GM18870 (cell line): ENCODE results near the gene TSPAN16.

ENCODE experiments used
- ATAC-seq: cut with Tn5 transposase; IDR thresholded peaks from one replicate; pipeline ENCODE4 v1.9.1; 2021; ENCODE audit warnings: moderate library complexity; ENCODE audit not compliant: unreplicated experiment

The TSPAN16 gene, protein sequence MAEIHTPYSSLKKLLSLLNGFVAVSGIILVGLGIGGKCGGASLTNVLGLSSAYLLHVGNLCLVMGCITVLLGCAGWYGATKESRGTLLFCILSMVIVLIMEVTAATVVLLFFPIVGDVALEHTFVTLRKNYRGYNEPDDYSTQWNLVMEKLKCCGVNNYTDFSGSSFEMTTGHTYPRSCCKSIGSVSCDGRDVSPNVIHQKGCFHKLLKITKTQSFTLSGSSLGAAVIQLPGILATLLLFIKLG

DNA sequence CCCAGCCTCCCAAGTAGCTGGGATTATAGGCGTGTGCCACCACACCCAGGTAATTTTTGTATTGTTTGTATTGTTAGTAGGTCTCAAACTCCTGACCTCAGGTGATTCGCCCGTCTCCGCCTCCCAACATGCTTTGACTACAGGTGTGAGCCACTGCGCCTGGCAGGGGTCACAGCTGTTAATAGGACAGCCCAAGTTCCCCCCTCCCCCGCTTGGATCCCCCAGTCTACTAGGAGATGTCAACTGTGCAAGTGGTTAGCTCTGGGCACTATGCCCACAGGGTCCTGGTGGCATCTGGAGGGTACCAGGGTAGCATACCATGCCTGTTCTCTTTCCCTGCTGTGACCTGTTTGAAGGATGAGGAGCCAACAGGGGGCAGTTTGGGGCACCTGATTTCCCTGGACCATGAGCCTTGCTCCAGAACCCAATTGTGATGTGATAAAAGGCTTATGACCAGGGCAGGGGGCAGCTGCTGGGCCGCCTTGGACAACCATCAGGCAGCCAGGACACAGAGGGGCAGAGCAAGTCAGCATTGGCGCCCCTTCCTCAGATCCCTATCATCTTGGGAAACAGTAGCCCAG, at the start of gene TSPAN16:
TSPAN16 (plus strand) TSS at position 496 of the 581 bp plus-strand sequence. CDS start 138 bp downstream, outside the sequence.
- no peak for ATAC-seq

DNA sequence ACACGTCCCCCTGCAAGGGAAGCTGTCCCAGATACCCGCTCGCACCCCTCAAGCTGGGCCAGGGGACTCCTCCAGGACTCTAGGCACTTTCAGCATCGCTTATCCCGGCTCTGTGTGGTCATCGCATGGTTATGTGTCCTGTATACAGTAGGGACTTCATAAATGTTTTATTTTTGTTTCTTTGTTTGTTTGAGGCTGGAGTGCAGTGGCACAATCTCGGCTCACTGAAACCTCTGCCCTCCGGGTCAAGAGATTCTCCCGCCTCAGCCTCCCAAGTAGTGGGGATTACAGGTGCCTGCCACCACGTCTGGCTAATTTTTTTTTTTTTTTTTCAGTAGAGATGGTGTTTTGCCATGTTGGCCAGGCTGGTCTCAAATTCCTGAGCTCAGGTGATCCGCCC, 49.0 kb upstream of the TSPAN16 start:
- no peak for ATAC-seq

DNA sequence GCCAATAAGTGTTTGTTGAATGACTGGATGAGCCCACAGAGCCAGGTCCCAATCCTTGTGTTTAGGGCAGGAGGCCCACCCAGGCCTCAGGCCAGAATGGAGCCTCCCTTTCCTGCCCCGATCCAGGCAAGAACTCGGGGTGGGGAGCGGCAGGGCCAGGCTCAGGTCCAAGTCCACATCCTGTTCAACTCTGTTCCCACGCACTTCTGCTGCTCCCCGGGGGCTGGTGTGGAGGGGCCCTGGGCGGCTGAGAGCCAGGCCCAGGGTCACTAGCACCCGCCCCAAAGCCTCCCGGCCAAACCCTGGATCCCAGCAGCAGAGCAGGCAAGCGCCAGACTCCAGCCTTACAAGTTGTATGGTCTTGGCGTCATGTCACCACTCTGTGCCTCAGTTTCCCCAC, 48.6 kb upstream of the TSPAN16 start:
- no peak for ATAC-seq

DNA sequence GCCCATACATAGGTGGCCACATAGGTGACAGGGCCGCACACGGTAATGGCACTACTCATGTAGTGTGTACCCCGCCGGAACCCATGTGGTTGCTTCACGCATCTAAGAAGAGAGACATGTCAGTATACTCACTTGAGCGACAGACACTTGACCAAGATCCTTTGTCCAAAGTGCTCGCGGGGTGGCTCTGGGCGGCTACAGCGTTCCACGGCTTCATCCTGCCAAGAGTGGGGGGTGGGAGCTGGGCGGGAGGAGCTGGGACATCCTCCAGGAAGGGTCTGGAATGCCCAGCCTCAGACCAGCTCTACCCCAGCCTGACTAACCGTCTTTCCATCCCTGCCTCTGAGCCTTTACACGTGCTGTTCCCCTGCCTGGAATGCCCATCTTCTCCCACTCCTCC, 48.0 kb upstream of the TSPAN16 start:
- ATAC-seq: no peak

DNA sequence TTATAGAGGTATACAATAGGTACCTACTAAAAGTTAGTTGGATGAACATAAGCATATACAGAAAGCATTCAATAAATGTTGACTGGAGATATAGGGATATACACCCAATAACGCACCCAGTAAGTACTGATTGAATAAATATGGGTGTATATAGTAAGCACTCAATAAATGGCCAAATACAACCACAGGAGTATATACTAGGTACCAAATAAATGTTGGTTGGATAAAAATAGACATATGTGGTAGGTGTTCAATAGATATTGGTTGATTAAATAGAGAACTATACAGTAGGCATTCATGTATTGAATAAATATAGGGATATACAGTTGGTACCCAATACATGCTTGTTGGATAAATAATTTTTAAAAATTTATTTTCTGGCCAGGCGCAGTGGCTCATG, 47.1 kb upstream of the TSPAN16 start:
- ATAC-seq: no peak

DNA sequence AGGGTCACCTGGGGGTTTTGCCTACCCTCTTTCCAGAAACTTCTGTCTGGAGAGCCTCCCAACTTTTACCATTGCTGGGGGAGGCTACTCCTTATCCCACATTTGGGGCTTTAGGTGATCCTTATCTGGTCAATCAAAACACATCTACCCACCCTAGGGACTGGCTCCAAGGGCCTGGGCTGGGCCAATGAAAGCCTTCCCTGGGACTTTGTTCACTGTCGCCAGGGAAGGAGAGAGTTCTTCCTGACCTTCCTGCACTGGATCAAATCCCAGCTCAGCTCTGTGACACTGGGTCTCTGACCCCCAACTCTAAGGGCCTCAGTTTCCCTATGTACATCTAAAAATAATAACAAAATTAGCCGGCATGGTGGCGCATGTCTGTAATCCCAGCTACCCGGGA, 44.7 kb upstream of the TSPAN16 start:
- ATAC-seq: no peak

DNA sequence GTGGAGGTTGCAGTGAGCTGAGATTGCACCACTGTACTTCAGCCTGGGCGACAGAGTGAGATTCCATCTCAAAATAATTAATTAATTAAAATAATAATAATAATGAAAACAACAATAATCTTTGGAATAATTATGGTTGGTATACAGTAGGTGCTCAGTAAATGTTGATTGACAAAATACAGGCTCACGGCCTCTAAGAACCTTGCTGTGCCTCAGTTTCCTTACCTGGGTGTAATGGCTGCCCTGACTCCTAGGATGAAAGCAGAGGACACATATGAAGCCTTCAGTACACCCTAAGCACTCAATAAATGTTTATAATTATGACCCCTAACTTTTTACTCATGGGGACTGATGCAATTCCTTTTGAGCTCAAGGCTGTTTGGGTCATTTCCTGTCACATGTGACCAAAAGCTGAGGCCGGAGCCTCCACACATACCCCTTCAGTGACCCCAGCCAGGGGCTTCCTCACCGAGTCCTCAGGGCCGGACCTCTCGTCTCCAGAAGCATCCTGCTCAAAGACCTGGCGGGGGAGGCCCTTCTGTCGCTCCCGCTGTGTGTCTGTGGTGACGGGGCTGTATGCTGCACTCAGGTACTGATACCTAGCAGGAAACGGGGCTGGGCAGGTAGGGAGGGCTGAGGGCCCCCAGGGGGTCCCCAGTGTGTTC, 44.2 kb upstream of the TSPAN16 start:
- ATAC-seq: no peak

DNA sequence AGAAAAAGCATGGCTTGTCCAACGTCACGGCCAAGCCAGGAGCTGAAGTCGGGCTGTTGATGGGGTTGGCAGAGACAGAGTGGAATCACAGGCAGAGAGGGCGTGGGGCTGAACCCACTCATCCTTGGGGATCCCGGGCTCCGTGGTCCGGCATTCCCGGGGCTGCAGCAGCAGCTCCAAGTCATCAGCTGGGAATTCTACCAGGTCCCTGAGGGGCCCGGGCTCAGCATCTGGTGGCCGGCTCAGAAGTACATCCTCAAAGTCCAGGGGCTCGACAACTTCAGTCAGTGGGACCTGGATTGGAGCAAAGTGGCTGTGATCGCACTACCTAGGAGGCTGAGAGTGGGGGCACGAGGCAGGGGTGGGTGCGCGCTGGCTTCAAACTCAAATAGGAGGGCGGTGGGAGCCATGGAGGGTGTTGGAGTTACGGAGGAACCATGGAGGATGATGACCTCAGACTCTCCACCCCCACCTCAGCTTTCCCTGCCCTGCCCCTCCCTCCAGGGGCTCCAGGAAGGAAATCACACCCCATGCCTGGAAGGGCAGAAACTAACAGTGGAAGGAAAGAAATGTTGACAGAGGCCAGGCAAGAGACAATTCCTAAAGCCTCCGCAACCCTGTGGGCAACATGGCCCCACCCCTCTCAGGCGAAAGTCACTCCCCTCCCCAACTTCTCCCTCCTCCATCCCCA, 43.1 kb upstream of the TSPAN16 start:
- ATAC-seq: no peak

DNA sequence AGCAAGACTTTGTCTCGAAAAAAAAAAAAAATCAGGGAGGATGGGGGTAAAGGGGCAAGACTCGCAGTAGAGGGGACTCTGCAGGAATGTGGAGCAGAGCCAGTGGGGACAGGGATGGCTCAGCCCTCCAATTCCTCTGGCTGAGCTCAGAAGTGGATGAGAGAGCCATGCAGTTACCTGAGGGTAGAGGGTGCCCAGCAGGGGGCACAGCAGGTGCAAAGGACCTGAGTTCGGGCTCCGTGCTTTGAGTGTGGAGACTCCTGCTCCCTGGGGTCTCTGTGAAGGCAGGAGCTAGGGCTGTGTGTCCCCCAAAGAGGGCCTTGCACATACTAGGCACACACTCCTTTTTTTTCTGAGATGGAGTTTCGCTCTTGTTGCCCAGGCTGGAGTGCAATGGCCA, 41.3 kb upstream of the TSPAN16 start:
- no peak for ATAC-seq

DNA sequence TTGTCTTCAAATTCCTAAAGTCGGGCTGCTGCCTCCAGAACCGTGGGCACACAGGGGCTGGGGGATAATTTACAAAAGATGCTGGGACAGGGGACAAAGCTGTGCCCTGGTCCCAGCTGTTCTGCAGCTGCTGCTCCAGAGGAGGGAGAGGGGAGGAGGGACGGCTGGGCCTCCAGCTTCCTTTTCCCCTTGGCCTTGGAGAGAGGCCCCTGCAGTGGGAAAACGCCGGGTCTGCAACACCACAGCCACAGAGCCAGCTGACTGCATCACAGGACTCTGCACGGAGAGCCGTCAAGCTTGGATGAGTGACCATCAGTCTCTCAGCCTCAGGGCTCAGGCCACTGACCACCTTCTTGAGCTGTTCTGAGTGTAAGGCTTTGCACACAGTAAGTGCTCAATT, 39.8 kb upstream of the TSPAN16 start:
- no peak for ATAC-seq

DNA sequence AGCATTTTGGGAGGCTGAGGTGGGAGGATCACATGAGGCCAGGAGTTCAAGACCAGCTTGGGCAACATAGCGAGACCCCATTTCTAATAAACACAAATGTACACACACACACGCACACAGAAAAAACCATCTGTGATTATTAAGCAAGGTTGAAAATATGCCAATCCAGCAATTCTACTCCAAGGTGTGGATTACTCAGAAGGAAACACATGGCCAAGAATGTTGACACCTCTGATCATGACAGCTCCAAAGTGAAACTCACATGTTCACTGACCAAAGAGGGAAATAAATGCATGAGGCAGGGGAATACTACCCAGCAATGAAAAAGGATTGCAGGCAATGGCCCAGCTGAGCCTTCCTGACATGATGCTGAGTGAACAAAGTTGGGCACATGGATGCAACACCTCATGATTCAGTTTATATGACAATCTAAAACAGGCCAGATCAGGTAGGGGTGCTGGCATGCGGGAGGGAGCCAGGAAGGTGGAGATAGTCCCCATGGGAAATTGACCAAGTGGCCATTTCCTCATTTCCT, 38.0 kb upstream of the TSPAN16 start:
- no peak for ATAC-seq

DNA sequence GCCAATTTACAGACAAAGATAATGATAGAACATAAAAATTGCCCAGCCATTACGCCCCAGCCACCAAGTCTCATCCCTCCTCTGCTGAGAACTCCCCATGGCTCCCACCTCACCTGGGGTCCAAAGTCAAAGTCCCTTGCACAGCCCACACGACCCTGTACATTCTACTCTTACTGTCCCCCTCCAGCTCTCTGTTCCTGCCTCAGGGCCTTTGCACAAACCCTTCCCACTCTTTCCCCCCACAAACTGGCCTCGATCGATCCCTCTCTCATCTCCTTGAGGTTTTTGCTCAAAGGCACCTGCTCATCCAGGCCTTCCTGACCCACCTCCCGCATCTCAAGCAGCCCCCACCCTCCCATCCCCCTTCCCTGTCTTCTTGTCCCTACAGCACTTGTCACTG, 35.0 kb upstream of the TSPAN16 start:
- no peak for ATAC-seq

DNA sequence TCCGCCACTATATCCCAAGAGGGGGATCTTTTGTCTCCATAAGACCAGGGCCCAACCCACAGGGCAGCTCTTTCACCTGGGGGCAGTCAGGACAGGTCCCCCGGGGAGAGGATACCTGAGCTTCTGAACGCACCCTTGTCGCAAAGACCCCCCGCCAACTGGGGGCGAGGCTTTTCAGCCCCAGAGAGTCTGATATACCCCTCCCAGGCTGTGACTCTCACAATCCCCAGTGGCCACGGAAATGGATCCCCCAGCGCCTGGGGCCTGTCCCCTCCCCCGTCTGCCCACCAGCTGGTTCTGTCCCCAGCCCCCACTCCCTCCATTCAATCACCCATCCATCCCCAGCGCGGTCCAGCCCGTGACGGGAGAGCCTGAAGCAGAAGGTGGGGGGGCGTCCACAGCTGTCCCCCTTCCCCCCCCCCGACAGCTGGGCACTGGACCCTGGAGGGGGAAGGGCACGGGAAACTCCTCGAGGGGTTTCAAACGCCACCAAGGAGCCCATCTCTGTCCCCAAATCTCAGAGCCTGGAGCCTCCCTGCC, 34.5 kb upstream of the TSPAN16 start:
- ATAC-seq: no peak

DNA sequence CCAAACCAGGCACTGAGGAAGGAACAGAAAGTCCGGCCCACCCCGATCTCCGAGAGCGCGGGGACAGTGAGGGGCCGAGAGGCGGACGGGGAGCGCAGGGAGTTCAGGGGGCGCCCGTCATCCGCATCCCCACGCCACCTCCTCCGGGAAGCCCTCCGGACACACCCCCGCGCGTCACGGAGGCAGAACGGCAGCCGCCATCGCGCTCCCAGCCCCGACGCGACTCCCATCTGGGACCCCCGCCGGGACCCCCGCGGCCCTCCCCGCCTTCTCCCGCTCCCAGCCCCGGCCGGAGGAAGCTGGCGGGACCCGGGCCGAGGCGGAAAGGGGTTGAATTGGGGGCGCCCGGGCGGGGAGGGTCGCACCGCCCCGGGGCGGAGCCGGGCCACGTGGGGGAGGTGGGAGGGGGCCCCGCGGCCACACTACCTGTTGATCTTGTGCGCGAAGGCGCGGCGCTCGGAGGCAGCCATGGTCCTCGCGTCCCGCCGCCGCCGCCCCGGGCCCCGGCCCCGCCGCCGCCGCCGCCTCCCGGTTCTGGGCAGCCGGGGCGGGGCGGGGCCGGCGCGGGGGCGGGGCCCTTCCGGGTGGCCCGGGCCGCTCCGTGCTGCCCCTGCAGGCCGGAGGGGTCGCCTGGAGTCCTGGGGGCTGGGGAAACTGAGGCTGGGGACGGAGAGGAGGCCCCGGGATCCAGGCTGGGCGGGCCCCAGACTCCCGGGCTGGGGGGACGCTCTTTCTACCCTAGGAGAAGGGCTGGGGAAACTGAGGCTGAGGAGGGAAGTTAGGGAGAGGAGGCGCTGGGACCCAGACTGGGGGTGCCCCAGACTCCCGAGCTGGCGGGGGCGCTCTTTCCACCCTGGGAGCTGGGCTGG, 33.8 kb upstream of the TSPAN16 start, which contains the start of gene DOCK6:
DOCK6 (minus strand) TSS at position 554 of the 869 bp plus-strand sequence; CDS start at position 470, 84 bp downstream.
- ATAC-seq: no peak

DNA sequence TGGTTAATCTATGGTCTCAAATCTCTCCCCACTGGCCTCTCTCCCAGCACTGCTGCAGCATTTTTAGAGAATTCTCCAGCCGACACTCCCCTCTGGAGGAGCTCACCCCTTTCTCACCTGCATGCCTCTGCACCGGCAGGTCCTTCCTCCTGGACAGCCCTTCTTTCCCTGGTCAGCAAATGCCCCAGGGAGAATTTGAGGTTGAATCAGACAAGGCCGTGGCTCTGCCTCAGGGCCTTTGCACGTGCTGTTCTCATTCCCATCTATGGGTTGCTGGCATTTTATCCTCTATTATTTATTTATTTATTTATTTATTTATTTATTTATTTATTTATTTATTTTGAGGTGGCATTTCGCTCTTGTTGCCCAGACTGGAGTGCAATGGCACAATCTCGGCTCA, 32.2 kb upstream of the TSPAN16 start:
- no peak for ATAC-seq

DNA sequence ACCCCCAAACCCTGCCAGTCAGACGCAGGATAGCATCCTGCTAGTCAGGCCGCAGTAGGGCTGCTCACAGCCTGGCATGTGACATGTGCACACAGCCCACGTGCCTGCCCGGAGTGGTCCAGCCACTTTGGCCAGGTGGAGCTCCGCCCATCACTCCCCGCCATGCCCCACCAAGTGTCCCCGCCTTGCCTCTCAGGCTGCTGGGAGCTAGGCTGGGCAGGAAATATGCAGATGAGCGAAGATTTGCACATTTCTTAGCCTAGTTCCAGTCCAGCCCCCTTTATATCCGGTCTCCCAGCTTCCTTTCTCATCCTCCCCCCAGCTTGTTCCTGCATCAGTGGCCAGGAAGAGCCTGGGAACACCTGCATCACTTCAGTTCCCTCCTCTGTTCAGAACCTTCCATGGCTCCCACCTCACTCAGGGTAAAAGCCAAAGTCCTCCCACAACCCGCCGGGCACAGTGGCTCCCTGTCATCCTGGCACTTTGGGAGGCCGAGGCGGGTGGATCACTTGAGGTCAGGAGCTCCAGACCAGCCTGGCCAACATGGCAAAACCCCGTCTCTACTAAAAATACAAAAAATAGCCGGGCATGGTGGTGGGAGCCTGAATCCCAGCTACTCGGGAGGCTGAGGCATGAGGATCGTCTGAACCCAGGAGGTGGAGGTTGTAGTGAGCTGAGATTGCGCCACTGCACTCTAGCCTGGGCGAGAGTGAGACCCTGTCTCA, 31.3 kb upstream of the TSPAN16 start:
- no peak for ATAC-seq

DNA sequence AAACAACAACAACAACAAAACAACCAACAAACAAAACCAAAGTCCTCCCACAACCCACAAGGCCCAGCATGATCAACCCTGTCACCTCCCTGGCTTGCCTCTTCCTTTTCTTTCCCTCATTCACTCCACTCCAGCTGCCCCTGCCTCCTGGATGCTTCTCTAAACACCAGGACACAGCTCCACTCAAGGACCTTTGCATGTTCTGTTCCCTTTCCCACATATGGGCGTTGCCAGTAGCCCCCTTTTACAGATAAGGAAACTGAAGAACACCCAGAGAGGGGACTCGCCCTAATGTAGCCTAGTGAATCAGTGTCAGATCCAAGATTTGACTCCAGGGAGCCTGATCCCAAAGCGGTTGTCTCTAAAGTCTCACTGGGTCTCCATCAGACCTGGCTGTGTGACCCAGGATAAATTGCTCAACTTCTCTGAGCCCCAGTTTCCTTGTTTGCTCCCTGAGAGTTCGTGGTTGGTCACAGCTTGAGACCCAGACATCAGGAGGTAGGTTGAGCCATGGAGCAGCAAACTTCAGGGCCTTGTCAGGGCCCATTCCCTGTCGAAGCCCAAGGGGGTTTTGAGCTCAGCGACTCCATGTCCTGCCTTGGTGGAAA, 30.7 kb upstream of the TSPAN16 start:
- no peak for ATAC-seq

DNA sequence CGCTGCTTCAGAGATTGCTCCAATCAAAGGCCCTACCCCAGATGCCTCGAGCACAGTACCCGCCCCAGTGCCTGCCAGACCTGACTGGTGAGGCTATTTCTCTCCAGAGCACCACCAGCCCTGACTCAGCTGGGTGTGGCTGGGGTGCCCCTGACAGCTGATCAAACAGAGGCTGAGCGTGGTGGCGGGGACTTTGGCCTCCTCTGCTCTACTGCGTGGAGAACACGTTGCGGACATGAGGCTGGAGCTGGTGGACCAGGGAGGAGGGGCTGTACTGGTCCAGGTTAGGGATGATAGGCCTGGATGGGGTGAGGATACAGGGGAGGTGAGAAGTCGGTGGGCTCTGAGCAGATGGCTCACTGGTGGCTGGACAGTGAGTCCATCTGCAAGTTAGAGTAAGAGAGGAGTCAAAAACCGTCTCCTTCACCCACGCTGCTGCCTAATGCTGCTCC, 30.1 kb upstream of the TSPAN16 start:
- ATAC-seq: no peak
